Activated CD4-positive, alpha-beta T cell treated with anti-CD3 and anti-CD28 coated beads for 36 hours (primary cell): ENCODE results near the gene WDR76. TPM values are rescaled to one million over a fixed set of nuclear protein-coding genes. Genes with fewer than 3 reads are reported as not detected.
"Not testable (repeated sequence)": the region's sequence is repeated elsewhere in the genome, so short reads cannot be mapped to it uniquely, and the experiment has no call there.

Experiments used
- ATAC-seq: fragments of 200-7000 bp; cut with Tn5 transposase; one replicate; pipeline ENCODE4 v1.10.0; 2021; ENCODE audit warnings: mild to moderate bottlenecking, moderate library complexity
- CTCF ChIA-PET: fragments of 350-600 bp; sonication (Branson Sonifier 250); formaldehyde crosslinking; loops from one replicate; lab custom pipeline; 2021; ENCODE audit warnings: antibody characterized with exemption; lab: Charles Lee
- POLR2A ChIA-PET: fragments of 350-600 bp; sonication (Branson Sonifier 250); formaldehyde crosslinking; loops from one replicate; lab custom pipeline; 2021; ENCODE audit warnings: antibody characterized with exemption, inconsistent platforms; lab: Charles Lee
- DNase-seq: peaks from one replicate; pipeline ENCODE4 v3.0.0-alpha.2; 2020
- H3K27ac Mint-ChIP-seq: one replicate; pipeline ENCODE4 v1.8.0; 2021; ENCODE audit warnings: mixed read lengths
- H3K27me3 Mint-ChIP-seq: one replicate; pipeline ENCODE4 v1.8.0; 2021; ENCODE audit warnings: mixed read lengths
- H3K36me3 Mint-ChIP-seq: one replicate; pipeline ENCODE4 v1.8.0; 2021; ENCODE audit warnings: low read depth, mixed read lengths
- H3K4me1 Mint-ChIP-seq: one replicate; pipeline ENCODE4 v1.8.0; 2021; ENCODE audit warnings: mixed read lengths
- H3K4me3 Mint-ChIP-seq: one replicate; pipeline ENCODE4 v1.8.0; 2021; ENCODE audit warnings: mild to moderate bottlenecking, moderate library complexity, mixed read lengths
- H3K9me3 Mint-ChIP-seq: one replicate; pipeline ENCODE4 v1.8.0; 2021; ENCODE audit warnings: low read depth, mixed read lengths
- intact Hi-C, 2 experiments: fragments of 100-400 bp; cut with DNase I in 1 of 2; cut with micrococcal nuclease in 1 of 2; formaldehyde crosslinking; loops; one replicate each; pipeline versions ENCODE4 v1.14.2 to v1.15.1; 2022 to 2024; cut with DNase I, micrococcal nuclease
- total RNA-seq, 2 experiments: library from RNA; stranded (reverse); gene quantifications; one replicate each; pipeline ENCODE4 v1.2.3, GENCODE V29; 2021

WDR76 gene
- total RNA-seq, 2 experiments from 2014 or later: 75.4 to 95.2 TPM

GRCh38 chr15:43821505-43821904, 5.3 kb upstream of the WDR76 start:
- POLR2A ChIA-PET: interaction anchor here (0.6 kb wide), 1 partner anchor 625 kb away, joined by 5 read pairs; no protein-coding TSS in a partner anchor
- DNase-seq (no peak), ATAC-seq (no peak)
- Mint-ChIP-seq H3K4me1 (peaks cover 53% of the 10 kb centered on the region), H3K4me3 (peak overlapping the region; percentile 47), H3K9me3 (no peaks in the 10 kb centered on the region), H3K27me3 (no peaks in the 10 kb centered on the region), H3K36me3 (peaks cover 36% of the 10 kb centered on the region), H3K27ac (peak overlapping the region; percentile 37)
- intact Hi-C loops: loop anchor here in 1 of 2 experiments (10.0 kb wide), 1 partner anchor 713 kb away; the partner anchor contains the start of gene EIF3J
- CTCF ChIA-PET: interaction anchor here (1.4 to 2.1 kb wide), 2 partner anchors 27 to 45 kb away, joined by 4 to 7 read pairs; partner anchors contain the start of gene ELL3

- peak within 1 kb of the TSS; percentile 99 for H3K27ac Mint-ChIP-seq
- H3K4me3 Mint-ChIP-seq: peak within 1 kb of the TSS; percentile 100
- DNase-seq (peak; percentile 95), ATAC-seq (peak; percentile 85)
- CTCF ChIA-PET: interaction anchor here (0.6 to 1.3 kb wide), 7 partner anchors 30 to 1377 kb away, joined by 3 to 6 read pairs (median 3); partner anchors contain the start of gene ELL3
- H3K4me1 Mint-ChIP-seq: peaks cover 53% of the 10 kb centered on the region
- intact Hi-C loops: loop anchor here (1.0 to 10.0 kb wide), 11 partner anchors 24 to 710 kb away; partner anchors contain the start of genes FRMD5 (in 2 of the 2), HYPK (in 2 of the 2), PDIA3 (in 2 of the 2) and SERF2 (in 2 of the 2)
- POLR2A ChIA-PET: interaction anchor here (0.7 to 1.6 kb wide), 7 partner anchors 13 to 464 kb away, joined by 3 to 18 read pairs (median 7); partner anchors contain the start of genes ELL3, GOLM2, HYPK and SERINC4
- H3K9me3 Mint-ChIP-seq: no peaks in the 10 kb centered on the region
- peaks cover 44% of the 10 kb centered on the region for H3K36me3 Mint-ChIP-seq
- no peaks in the 10 kb centered on the region for H3K27me3 Mint-ChIP-seq
These were observed 2.2 kb upstream of the WDR76 start, which contains the start of gene MFAP1 for GRCh38 chr15:43824302-43825246. TSS of gene MFAP1 (minus strand) at chr15:43824690. CDS start at chr15:43824569, 121 bp downstream.

GRCh38 chr15:43825305-43825704, 1.5 kb upstream of the WDR76 start:
- Mint-ChIP-seq H3K4me1 (peaks cover 57% of the 10 kb centered on the region), H3K27ac (peak overlapping the region; percentile 99), H3K36me3 (peaks cover 50% of the 10 kb centered on the region)
- ChIA-PET CTCF (interaction anchor here (0.9 to 1.3 kb wide), 3 partner anchors 32 to 55 kb away, joined by 4 to 6 read pairs (median 5); partner anchors contain the start of gene ELL3), POLR2A (interaction anchor here (0.7 to 1.6 kb wide), 6 partner anchors 12 to 463 kb away, joined by 4 to 18 read pairs (median 8); partner anchors contain the start of genes ELL3, GOLM2, HYPK and SERINC4)
- intact Hi-C loops: loop anchor here (2.0 to 10.0 kb wide), 5 partner anchors 369 to 709 kb away; partner anchors contain the start of genes FRMD5 (in 2 of the 2), EIF3J (in 1 of the 2) and GOLM2 (in 1 of the 2)
- not testable (repeated sequence) for H3K27me3 Mint-ChIP-seq, H3K9me3 Mint-ChIP-seq, ATAC-seq, H3K4me3 Mint-ChIP-seq
- peak; percentile 16 for DNase-seq

- Mint-ChIP-seq H3K4me3 (peak overlapping the region; percentile 80), H3K9me3 (no peaks in the 10 kb centered on the region), H3K27me3 (no peaks in the 10 kb centered on the region), H3K4me1 (peaks cover 57% of the 10 kb centered on the region), H3K27ac (peak overlapping the region; percentile 95), H3K36me3 (peaks cover 55% of the 10 kb centered on the region)
- DNase-seq (no peak), ATAC-seq (no peak)
- CTCF ChIA-PET: no interaction called here
- intact Hi-C loops: loop anchor here in 1 of 2 experiments (2.0 to 10.0 kb wide), 5 partner anchors 371 to 709 kb away; partner anchors contain the start of genes CTDSPL2, EIF3J, FRMD5 and GOLM2
- POLR2A ChIA-PET: no interaction called here
These were observed 734 bp upstream of the WDR76 start for GRCh38 chr15:43826029-43826507.

GRCh38 chr15:43828061-43828657, 1.4 kb downstream of the WDR76 start:
- intact Hi-C loops: loop anchor here in 1 of 2 experiments (5.0 to 10.0 kb wide), 4 partner anchors 369 to 707 kb away; partner anchors contain the start of genes EIF3J, FRMD5 and GOLM2
- Mint-ChIP-seq H3K4me1 (peaks cover 51% of the 10 kb centered on the region), H3K27me3 (no peaks in the 10 kb centered on the region), H3K4me3 (peak overlapping the region; percentile 80), H3K9me3 (no peaks in the 10 kb centered on the region), H3K27ac (peak overlapping the region; percentile 95), H3K36me3 (peaks cover 58% of the 10 kb centered on the region)
- ATAC-seq: peak; percentile 21
- ChIA-PET CTCF (interaction anchor here (0.7 to 1.4 kb wide), 7 partner anchors 9 to 700 kb away, joined by 3 to 4 read pairs (median 4); partner anchors contain the start of genes ELL3, HYPK and SERINC4), POLR2A (interaction anchor here (0.6 to 2.0 kb wide), 6 partner anchors 9 to 528 kb away, joined by 3 to 12 read pairs (median 7); partner anchors contain the start of genes GOLM2, HYPK and SERINC4)
- peak; percentile 60 for DNase-seq

- peaks cover 61% of the 10 kb centered on the region for H3K36me3 Mint-ChIP-seq
- H3K4me1 Mint-ChIP-seq: peaks cover 41% of the 10 kb centered on the region
- CTCF ChIA-PET: interaction anchor here (0.6 kb wide), 1 partner anchor 57 kb away, joined by 3 read pairs; no protein-coding TSS in a partner anchor
These were observed 3.2 kb downstream of the WDR76 start for GRCh38 chr15:43829951-43830540.

GRCh38 chr15:43830691-43831275, 4.0 kb downstream of the WDR76 start:
- Mint-ChIP-seq H3K4me1 (peaks cover 36% of the 10 kb centered on the region), H3K36me3 (peaks cover 64% of the 10 kb centered on the region)
- H3K9me3 Mint-ChIP-seq, H3K27me3 Mint-ChIP-seq, H3K4me3 Mint-ChIP-seq, H3K27ac Mint-ChIP-seq, intact Hi-C loops, DNase-seq, ATAC-seq: not testable (repeated sequence)
- ChIA-PET POLR2A (interaction anchor here (1.0 to 1.5 kb wide), 3 partner anchors 10 to 54 kb away, joined by 4 to 7 read pairs (median 4); partner anchors contain the start of gene ELL3), CTCF (interaction anchor here (0.6 to 1.2 kb wide), 2 partner anchors 15 to 53 kb away, joined by 3 read pairs; no protein-coding TSS in a partner anchor)

More at GRCh38 chr15:43829951-43830540, 3.2 kb downstream of the WDR76 start:
- POLR2A ChIA-PET: interaction anchor here (0.6 to 1.5 kb wide), 3 partner anchors 11 to 255 kb away, joined by 3 to 7 read pairs (median 6); no protein-coding TSS in a partner anchor
- not testable (repeated sequence) for H3K9me3 Mint-ChIP-seq, H3K27me3 Mint-ChIP-seq, DNase-seq, ATAC-seq
- intact Hi-C loops: loop anchor here in 1 of 2 experiments (5.0 to 10.0 kb wide), 4 partner anchors 367 to 705 kb away; partner anchors contain the start of genes EIF3J, FRMD5 and GOLM2
- H3K4me3 Mint-ChIP-seq: peak overlapping the region; percentile 80
- H3K27ac Mint-ChIP-seq: peak overlapping the region; percentile 37

- H3K27ac Mint-ChIP-seq, DNase-seq, ATAC-seq, intact Hi-C loops, H3K9me3 Mint-ChIP-seq, H3K27me3 Mint-ChIP-seq: not testable (repeated sequence)
- Mint-ChIP-seq H3K36me3 (peaks cover 65% of the 10 kb centered on the region), H3K4me3 (peak overlapping the region; percentile 1), H3K4me1 (peaks cover 30% of the 10 kb centered on the region)
- ChIA-PET CTCF (interaction anchor here (0.6 to 1.2 kb wide), 3 partner anchors 14 to 61 kb away, joined by 3 read pairs; no protein-coding TSS in a partner anchor), POLR2A (interaction anchor here (0.6 to 1.5 kb wide), 6 partner anchors 9 to 55 kb away, joined by 3 to 7 read pairs (median 4); partner anchors contain the start of gene ELL3)
These were observed 4.8 kb downstream of the WDR76 start for GRCh38 chr15:43831519-43832052.

- intact Hi-C loops, DNase-seq, H3K4me3 Mint-ChIP-seq, H3K9me3 Mint-ChIP-seq, ATAC-seq, CTCF ChIA-PET, H3K27ac Mint-ChIP-seq, H3K27me3 Mint-ChIP-seq: not testable (repeated sequence)
- POLR2A ChIA-PET: interaction anchor here (0.7 to 1.5 kb wide), 3 partner anchors 28 to 865 kb away, joined by 3 to 6 read pairs (median 4); partner anchors contain the start of gene ELL3
- Mint-ChIP-seq H3K4me1 (peaks cover 30% of the 10 kb centered on the region), H3K36me3 (peaks cover 67% of the 10 kb centered on the region)
These were observed 5.7 kb downstream of the WDR76 start for GRCh38 chr15:43832485-43832884.
